ENCODE measurements around the gene IQCK. TPM values are rescaled to one million over a fixed set of nuclear protein-coding genes. Genes with fewer than 3 reads are reported as not detected.
A peak's percentile ranks its signal among the peaks of the same experiment; 100 is the strongest.

IQCK gene
- total RNA-seq, 2 donors from 2014 or later, result 7.5 to 14.4 TPM

GRCh38 chr16:19688396-19689024 is 29.6 kb upstream of the IQCK start:
- Histone ChIP-seq H3K27me3 (no peaks in the 10 kb centered on the region), H3K9me3 (peaks cover 0 to 7% of the 10 kb centered on the region in 2 donors), H3K36me3 (peaks cover 47% of the 10 kb centered on the region), H3K4me3 (no peak overlapping the region), H3K4me1 (peaks cover 0 to 19% of the 10 kb centered on the region in 2 donors), H3K27ac (no peak overlapping the region)
- no peak for DNase-seq (ENCODE audit: low spot score)
- TF ChIP-seq CTCF (IDR thresholded peaks at IDR 0.05), result no peak

DNA sequence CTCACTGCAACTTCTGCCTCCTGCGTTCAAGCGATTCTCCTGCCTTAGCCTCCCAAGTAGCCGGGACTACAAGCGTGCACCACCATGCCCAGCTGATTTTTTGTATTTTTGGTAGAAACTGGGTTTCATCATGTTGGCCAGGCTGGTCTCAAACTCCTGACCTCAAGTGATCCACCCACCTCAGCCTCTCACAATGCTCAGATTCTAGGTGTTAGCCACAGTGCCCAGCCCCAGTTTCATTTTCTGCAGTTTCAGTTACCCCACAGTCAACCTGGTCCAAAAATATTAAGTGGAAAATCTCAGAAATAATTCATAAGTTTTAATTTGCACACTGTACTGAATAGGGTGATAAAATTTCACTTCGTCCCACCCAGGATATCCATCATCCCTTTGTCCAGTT is 28.7 kb upstream of the IQCK start:
- peaks cover 38% of the 10 kb centered on the region for H3K36me3 ChIP-seq
- no peaks in the 10 kb centered on the region for H3K27me3 ChIP-seq
- TF ChIP-seq CTCF (IDR thresholded peaks at IDR 0.05), result no peak
- H3K9me3 ChIP-seq, result peaks cover 0 to 7% of the 10 kb centered on the region in 2 donors
- H3K4me3 ChIP-seq, result no peak overlapping the region
- DNase-seq (ENCODE audit: low spot score), result no peak
- H3K27ac ChIP-seq, result no peak overlapping the region
- H3K4me1 ChIP-seq, result peaks cover 0 to 19% of the 10 kb centered on the region in 2 donors

DNA sequence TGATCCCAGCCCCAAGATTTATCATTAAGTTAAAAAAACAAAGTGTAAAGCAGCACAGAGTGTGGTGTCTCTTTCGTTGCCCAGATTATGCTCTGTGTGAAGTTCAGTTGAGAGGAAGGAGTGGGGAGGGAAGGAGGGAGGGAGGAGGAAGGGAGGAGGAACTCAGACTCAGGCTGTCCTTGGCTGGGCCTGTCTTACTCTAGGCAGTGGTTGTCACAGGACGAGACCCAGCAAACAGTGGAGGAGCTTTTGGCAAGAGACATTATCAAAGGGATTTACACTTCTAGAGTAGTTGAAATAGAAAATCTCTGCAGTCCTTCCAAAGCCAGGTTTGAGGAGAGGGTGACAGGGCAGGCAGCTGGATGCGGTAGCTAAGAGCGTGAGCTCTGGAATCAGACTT is 27.9 kb upstream of the IQCK start:
- H3K4me3 ChIP-seq, result no peak overlapping the region
- H3K9me3 ChIP-seq, result peaks cover 0 to 2% of the 10 kb centered on the region in 2 donors
- no peak for DNase-seq (ENCODE audit: low spot score)
- no peak for TF ChIP-seq CTCF (IDR thresholded peaks at IDR 0.05)
- H3K36me3 ChIP-seq, result peaks cover 31% of the 10 kb centered on the region
- H3K4me1 ChIP-seq, result peaks cover 0 to 19% of the 10 kb centered on the region in 2 donors
- peak overlapping the region; percentile 49 to 70 for H3K27ac ChIP-seq
- no peaks in the 10 kb centered on the region for H3K27me3 ChIP-seq

GRCh38 chr16:19691161-19691711 is 26.8 kb upstream of the IQCK start:
- Histone ChIP-seq H3K36me3 (peaks cover 21% of the 10 kb centered on the region), H3K27ac (peak overlapping the region; percentile 49 to 70), H3K4me1 (peaks cover 3 to 27% of the 10 kb centered on the region in 2 donors), H3K9me3 (no peaks in the 10 kb centered on the region), H3K4me3 (no peak overlapping the region), H3K27me3 (no peaks in the 10 kb centered on the region)
- no peak for DNase-seq (ENCODE audit: low spot score)
- peak in 1 of 2 donors; percentile 15 for TF ChIP-seq CTCF (IDR thresholded peaks at IDR 0.05)

GRCh38 chr16:19694989-19695388 is 23.1 kb upstream of the IQCK start:
- TF ChIP-seq CTCF (IDR thresholded peaks at IDR 0.05), result no peak
- Histone ChIP-seq H3K9me3 (no peaks in the 10 kb centered on the region), H3K27ac (no peak overlapping the region), H3K4me3 (no peak overlapping the region), H3K4me1 (peaks cover 3 to 57% of the 10 kb centered on the region in 2 donors), H3K36me3 (peaks cover 10% of the 10 kb centered on the region), H3K27me3 (no peaks in the 10 kb centered on the region)
- no peak for DNase-seq (ENCODE audit: low spot score)

Measured in right atrium auricular region (tissue), 2 donors.